GM12878 (cell line): Measurements from ENCODE around the gene C19orf12.

Experiments
- EP300 ChIP-seq, 2 experiments: fragments of 150-350 bp in 1 of 2; IDR thresholded peaks; 2 replicates each; pipeline ENCODE4 v1.6.1; 2011 to 2012; ENCODE audit warnings: low read depth in 2 of 2, low read length in 2 of 2, borderline replicate concordance in 1 of 2, improper control_type of control experiment in 1 of 2, inconsistent platforms in 1 of 2; ENCODE audit not compliant: control insufficient read depth in 1 of 2
- POLR2A ChIP-seq: IDR thresholded peaks from 2 replicates; pipeline ENCODE4 v1.6.1; 2011; ENCODE audit warnings: low read depth, mild to moderate bottlenecking, low read length
- TF ChIP-seq, protein P1 (sequence below): fragments of 450-650 bp; IDR thresholded peaks from 2 replicates; pipeline ENCODE4 v1.6.1; 2016; ENCODE audit warnings: mild to moderate bottlenecking, moderate library complexity, borderline replicate concordance

GRCh38 chr19:29658221-29658991, 56.7 kb downstream of the C19orf12 start:
- no peak for TF ChIP-seq EP300 (IDR thresholded peaks at IDR 0.05; ENCODE audit: borderline replicate concordance in 1 of 2, control insufficient read depth in 1 of 2, low read depth in 2 of 2, low read length in 2 of 2)
- TF ChIP-seq, protein P1, sequence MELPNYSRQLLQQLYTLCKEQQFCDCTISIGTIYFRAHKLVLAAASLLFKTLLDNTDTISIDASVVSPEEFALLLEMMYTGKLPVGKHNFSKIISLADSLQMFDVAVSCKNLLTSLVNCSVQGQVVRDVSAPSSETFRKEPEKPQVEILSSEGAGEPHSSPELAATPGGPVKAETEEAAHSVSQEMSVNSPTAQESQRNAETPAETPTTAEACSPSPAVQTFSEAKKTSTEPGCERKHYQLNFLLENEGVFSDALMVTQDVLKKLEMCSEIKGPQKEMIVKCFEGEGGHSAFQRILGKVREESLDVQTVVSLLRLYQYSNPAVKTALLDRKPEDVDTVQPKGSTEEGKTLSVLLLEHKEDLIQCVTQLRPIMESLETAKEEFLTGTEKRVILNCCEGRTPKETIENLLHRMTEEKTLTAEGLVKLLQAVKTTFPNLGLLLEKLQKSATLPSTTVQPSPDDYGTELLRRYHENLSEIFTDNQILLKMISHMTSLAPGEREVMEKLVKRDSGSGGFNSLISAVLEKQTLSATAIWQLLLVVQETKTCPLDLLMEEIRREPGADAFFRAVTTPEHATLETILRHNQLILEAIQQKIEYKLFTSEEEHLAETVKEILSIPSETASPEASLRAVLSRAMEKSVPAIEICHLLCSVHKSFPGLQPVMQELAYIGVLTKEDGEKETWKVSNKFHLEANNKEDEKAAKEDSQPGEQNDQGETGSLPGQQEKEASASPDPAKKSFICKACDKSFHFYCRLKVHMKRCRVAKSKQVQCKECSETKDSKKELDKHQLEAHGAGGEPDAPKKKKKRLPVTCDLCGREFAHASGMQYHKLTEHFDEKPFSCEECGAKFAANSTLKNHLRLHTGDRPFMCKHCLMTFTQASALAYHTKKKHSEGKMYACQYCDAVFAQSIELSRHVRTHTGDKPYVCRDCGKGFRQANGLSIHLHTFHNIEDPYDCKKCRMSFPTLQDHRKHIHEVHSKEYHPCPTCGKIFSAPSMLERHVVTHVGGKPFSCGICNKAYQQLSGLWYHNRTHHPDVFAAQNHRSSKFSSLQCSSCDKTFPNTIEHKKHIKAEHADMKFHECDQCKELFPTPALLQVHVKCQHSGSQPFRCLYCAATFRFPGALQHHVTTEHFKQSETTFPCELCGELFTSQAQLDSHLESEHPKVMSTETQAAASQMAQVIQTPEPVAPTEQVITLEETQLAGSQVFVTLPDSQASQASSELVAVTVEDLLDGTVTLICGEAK = no peak
- no peak for TF ChIP-seq POLR2A
